ENCODE results near the gene ASTN2. TPM values are rescaled to one million over a fixed set of nuclear protein-coding genes. Genes with fewer than 3 reads are reported as not detected.

ASTN2 gene
- polyA plus RNA-seq, 1 donor from 2014 or later = 6.8 TPM

- TF ChIP-seq CTCF (IDR thresholded peaks at IDR 0.05; ENCODE audit: poor library complexity, severe bottlenecking) = no peak
These were observed 36.5 kb upstream of the ASTN2 start (continued) for GRCh38 chr9:117451311-117451710.

- TF ChIP-seq CTCF (IDR thresholded peaks at IDR 0.05; ENCODE audit: poor library complexity, severe bottlenecking) (peak; percentile 33), POLR2AphosphoS5 (IDR thresholded peaks at IDR 0.05) (no peak), SMC3 (conservative IDR thresholded peaks at IDR 0.05; ENCODE audit: poor library complexity) (peak; percentile 36), EZH2 (IDR thresholded peaks at IDR 0.05; ENCODE audit: borderline replicate concordance, insufficient read depth, low read length, poor library complexity, severe bottlenecking) (no peak), RAD21 (conservative IDR thresholded peaks at IDR 0.05) (peak; percentile 34), REST (IDR thresholded peaks at IDR 0.05; ENCODE audit: borderline replicate concordance) (no peak), EP300 (conservative IDR thresholded peaks at IDR 0.05; ENCODE audit: poor library complexity, severe bottlenecking) (no peak), MXI1 (conservative IDR thresholded peaks at IDR 0.05; ENCODE audit: poor library complexity, severe bottlenecking) (no peak), TAF1 (IDR thresholded peaks at IDR 0.05; ENCODE audit: low read depth) (no peak)
- no peaks in the 10 kb centered on the region for H3K36me3 ChIP-seq (ENCODE audit: insufficient read depth, low read length)
- no peak overlapping the region for H3K4me2 ChIP-seq (ENCODE audit: low read length)
- no peaks in the 10 kb centered on the region for H4K20me1 ChIP-seq (ENCODE audit: insufficient read depth)
- no peaks in the 10 kb centered on the region for H3K79me2 ChIP-seq (replicated peaks; ENCODE audit: insufficient read depth, low read length)
- no peak overlapping the region for H3K27ac ChIP-seq (ENCODE audit: low read length)
- H3K9me2 ChIP-seq (ENCODE audit: insufficient read depth, low read length) = no peaks in the 10 kb centered on the region
- no peak overlapping the region for H2AFZ ChIP-seq (ENCODE audit: low read depth, low read length)
- no peaks in the 10 kb centered on the region for H3F3A ChIP-seq (ENCODE audit: insufficient read depth, low read length, poor library complexity, severe bottlenecking)
- H3K9me3 ChIP-seq (ENCODE audit: low read length) = no peaks in the 10 kb centered on the region
- H3K27me3 ChIP-seq (ENCODE audit: insufficient read depth, low read depth, low read length) = no peaks in the 10 kb centered on the region
- H3K4me3 ChIP-seq (ENCODE audit: low read length) = no peak overlapping the region
- no peak overlapping the region for H3K9ac ChIP-seq (ENCODE audit: low read length)
These were observed 33.2 kb upstream of the ASTN2 start for GRCh38 chr9:117448066-117448465.

GRCh38 chr9:117445631-117446030, 30.8 kb upstream of the ASTN2 start:
- Histone ChIP-seq H3K9me2 (ENCODE audit: insufficient read depth, low read length) (no peaks in the 10 kb centered on the region), H3K9me3 (ENCODE audit: low read length) (no peaks in the 10 kb centered on the region)

More at GRCh38 chr9:117445631-117446030, 30.8 kb upstream of the ASTN2 start:
- Histone ChIP-seq H3K4me2 (ENCODE audit: low read length) (no peak overlapping the region), H2AFZ (ENCODE audit: low read depth, low read length) (no peak overlapping the region), H3K79me2 (replicated peaks; ENCODE audit: insufficient read depth, low read length) (no peaks in the 10 kb centered on the region), H3K27me3 (ENCODE audit: insufficient read depth, low read depth, low read length) (no peaks in the 10 kb centered on the region), H4K20me1 (ENCODE audit: insufficient read depth) (no peaks in the 10 kb centered on the region), H3K4me3 (ENCODE audit: low read length) (no peak overlapping the region), H3K27ac (ENCODE audit: low read length) (no peak overlapping the region), H3F3A (ENCODE audit: insufficient read depth, low read length, poor library complexity, severe bottlenecking) (no peaks in the 10 kb centered on the region), H3K9ac (ENCODE audit: low read length) (no peak overlapping the region), H3K36me3 (ENCODE audit: insufficient read depth, low read length) (no peaks in the 10 kb centered on the region)
- TF ChIP-seq EP300 (conservative IDR thresholded peaks at IDR 0.05; ENCODE audit: poor library complexity, severe bottlenecking) = no peak
